Measurements from ENCODE around the gene GAB2. TPM values are rescaled to one million over a fixed set of nuclear protein-coding genes. Genes with fewer than 3 reads are reported as not detected.

Gene GAB2
- total RNA-seq, 1 donor from 2014 or later: 39.9 TPM

DNA sequence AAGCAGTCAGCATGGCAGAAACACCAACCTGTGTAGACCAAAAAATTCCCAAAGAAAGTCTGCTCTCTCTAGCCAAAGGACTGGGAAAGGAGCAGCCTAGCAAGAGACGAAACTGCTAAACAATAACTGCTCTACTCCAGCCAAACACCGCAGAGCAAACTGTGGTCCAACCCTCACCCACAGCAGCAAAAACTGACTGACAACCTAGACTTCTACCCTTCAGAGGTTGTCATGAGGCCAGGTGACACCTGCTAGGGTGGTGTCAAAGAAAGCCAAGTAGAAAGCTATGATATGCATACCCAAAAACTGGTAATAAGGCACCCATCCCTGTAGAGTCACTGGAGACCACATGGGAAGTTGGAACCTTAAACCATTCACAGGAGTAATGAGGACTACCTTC lies 11.8 kb downstream of the GAB2 start:
- Mint-ChIP-seq H3K27me3 (ENCODE audit: low read depth) (no peaks in the 10 kb centered on the region), H3K4me3 (no peak overlapping the region), H3K27ac (no peak overlapping the region), H3K9me3 (peaks cover 33% of the 10 kb centered on the region), H3K36me3 (peaks cover 49% of the 10 kb centered on the region), H3K4me1 (peaks cover 22% of the 10 kb centered on the region)
- DNase-seq (ENCODE audit: low spot score in 2 of 2, unreplicated experiment in 2 of 2): no peak
- no peak for TF ChIP-seq CTCF (IDR thresholded peaks at IDR 0.05; ENCODE audit: unreplicated experiment)

DNA sequence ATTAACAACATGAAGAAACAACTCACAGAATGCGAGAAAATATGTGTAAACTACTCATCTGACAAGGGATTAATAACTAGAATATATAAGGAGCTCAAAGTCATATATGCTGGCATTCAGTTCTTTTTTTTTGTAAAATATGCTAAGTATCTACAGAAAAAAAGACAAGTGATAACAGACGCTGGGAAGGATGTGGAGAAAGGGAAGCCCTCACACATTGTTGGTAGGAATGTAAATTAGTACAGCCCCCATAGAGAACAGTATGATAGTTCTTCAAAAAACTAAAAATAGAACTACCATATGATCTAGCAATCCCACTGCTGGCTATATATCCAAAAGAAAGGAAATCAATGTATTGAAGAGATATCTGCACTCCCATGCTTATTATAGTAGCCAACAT lies 13.8 kb downstream of the GAB2 start:
- H3K4me3 Mint-ChIP-seq: no peak overlapping the region
- H3K36me3 Mint-ChIP-seq: peaks cover 35% of the 10 kb centered on the region
- H3K27ac Mint-ChIP-seq: peak overlapping the region; percentile 80
- no peaks in the 10 kb centered on the region for H3K27me3 Mint-ChIP-seq (ENCODE audit: low read depth)
- peaks cover 26% of the 10 kb centered on the region for H3K9me3 Mint-ChIP-seq
- no peak for DNase-seq (ENCODE audit: low spot score in 2 of 2, unreplicated experiment in 2 of 2)
- H3K4me1 Mint-ChIP-seq: peaks cover 38% of the 10 kb centered on the region
- no peak for TF ChIP-seq CTCF (IDR thresholded peaks at IDR 0.05; ENCODE audit: unreplicated experiment)

DNA sequence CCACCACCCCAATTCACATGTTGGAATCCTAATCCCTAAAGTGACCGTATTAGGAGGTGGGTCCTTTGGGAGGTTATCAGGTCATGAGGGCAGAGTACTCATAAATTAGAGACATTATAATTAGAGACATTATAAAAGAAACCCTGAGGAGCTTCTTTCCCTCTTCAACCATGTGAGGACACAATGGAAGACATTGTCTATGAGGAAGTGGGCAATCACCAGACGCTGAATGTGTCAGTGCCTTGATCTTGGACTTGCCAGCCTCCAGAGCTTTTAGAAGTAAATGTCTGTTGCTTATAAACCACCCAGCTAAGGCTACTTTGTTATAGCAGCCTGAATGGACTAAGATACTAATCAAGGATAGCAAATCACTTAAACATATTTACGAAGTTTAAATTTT lies 14.8 kb downstream of the GAB2 start:
- peak overlapping the region; percentile 23 for H3K27ac Mint-ChIP-seq
- no peak overlapping the region for H3K4me3 Mint-ChIP-seq
- peaks cover 39% of the 10 kb centered on the region for H3K4me1 Mint-ChIP-seq
- H3K9me3 Mint-ChIP-seq: peaks cover 17% of the 10 kb centered on the region
- no peak for TF ChIP-seq CTCF (IDR thresholded peaks at IDR 0.05; ENCODE audit: unreplicated experiment)
- peaks cover 26% of the 10 kb centered on the region for H3K36me3 Mint-ChIP-seq
- H3K27me3 Mint-ChIP-seq (ENCODE audit: low read depth): no peaks in the 10 kb centered on the region
- no peak for DNase-seq (ENCODE audit: low spot score in 2 of 2, unreplicated experiment in 2 of 2)

GRCh38 chr11:78400702-78401101 lies 16.9 kb downstream of the GAB2 start:
- TF ChIP-seq CTCF (IDR thresholded peaks at IDR 0.05; ENCODE audit: unreplicated experiment): no peak
- DNase-seq (ENCODE audit: low spot score in 2 of 2, unreplicated experiment in 2 of 2): no peak
- no peak overlapping the region for H3K4me3 Mint-ChIP-seq
- peak overlapping the region; percentile 89 for H3K27ac Mint-ChIP-seq
- peaks cover 7% of the 10 kb centered on the region for H3K36me3 Mint-ChIP-seq
- H3K4me1 Mint-ChIP-seq: peaks cover 43% of the 10 kb centered on the region
- H3K9me3 Mint-ChIP-seq: no peaks in the 10 kb centered on the region
- no peaks in the 10 kb centered on the region for H3K27me3 Mint-ChIP-seq (ENCODE audit: low read depth)

GRCh38 chr11:78400116-78400515 lies 17.5 kb downstream of the GAB2 start:
- Mint-ChIP-seq H3K27ac (peak overlapping the region; percentile 89), H3K36me3 (peaks cover 2% of the 10 kb centered on the region), H3K27me3 (ENCODE audit: low read depth) (no peaks in the 10 kb centered on the region), H3K4me1 (peaks cover 46% of the 10 kb centered on the region), H3K9me3 (no peaks in the 10 kb centered on the region), H3K4me3 (no peak overlapping the region)
- no peak for DNase-seq (ENCODE audit: low spot score in 2 of 2, unreplicated experiment in 2 of 2)
- no peak for TF ChIP-seq CTCF (IDR thresholded peaks at IDR 0.05; ENCODE audit: unreplicated experiment)

DNA sequence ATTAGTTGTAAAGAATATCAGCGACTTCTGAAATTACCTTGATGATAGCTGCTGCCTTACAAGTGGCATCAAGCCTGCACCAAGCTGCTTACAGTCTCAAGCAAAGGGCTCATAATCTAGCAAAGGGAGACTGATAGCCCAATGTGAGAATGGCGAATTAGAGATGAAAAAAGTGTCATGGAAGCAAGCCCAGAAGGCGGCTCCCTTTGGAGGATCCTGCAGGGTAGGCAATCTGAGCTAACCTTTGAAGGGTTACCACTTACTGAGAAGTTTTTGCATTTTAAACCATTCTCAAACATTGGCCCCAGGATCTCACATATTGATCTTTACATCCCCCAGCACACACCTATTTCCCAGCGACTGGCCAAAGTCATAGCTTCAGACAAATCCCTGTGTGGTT lies 18.5 kb downstream of the GAB2 start:
- Mint-ChIP-seq H3K27ac (peak overlapping the region; percentile 89), H3K9me3 (no peaks in the 10 kb centered on the region), H3K4me1 (peaks cover 41% of the 10 kb centered on the region), H3K27me3 (ENCODE audit: low read depth) (no peaks in the 10 kb centered on the region), H3K36me3 (no peaks in the 10 kb centered on the region), H3K4me3 (no peak overlapping the region)
- no peak for DNase-seq (ENCODE audit: low spot score in 2 of 2, unreplicated experiment in 2 of 2)
- no peak for TF ChIP-seq CTCF (IDR thresholded peaks at IDR 0.05; ENCODE audit: unreplicated experiment)

Data from mesothelial cell of epicardium (in vitro differentiated cells).